Uterus (tissue), 2 donors: ENCODE results near the gene STAB2.

Source experiments
- POLR2A ChIP-seq, 2 donors: fragments of 450-650 bp; IDR thresholded peaks; one replicate each; pipeline ENCODE4 v1.6.1; 2016; ENCODE audit warnings: antibody characterized with exemption in 2 of 2, mild to moderate bottlenecking in 1 of 2, moderate library complexity in 1 of 2
- TF ChIP-seq, protein P1 (sequence below), 4 experiments: fragments of 200-600 bp in 2 of 4; fragments of 450-650 bp in 2 of 4; sonication (generic) in 2 of 4; IDR thresholded peaks; one replicate each; pipeline ENCODE4 v1.5.1; 2016 to 2019; ENCODE audit warnings: antibody characterized with exemption in 4 of 4, mild to moderate bottlenecking in 2 of 4, moderate library complexity in 1 of 4

DNA sequence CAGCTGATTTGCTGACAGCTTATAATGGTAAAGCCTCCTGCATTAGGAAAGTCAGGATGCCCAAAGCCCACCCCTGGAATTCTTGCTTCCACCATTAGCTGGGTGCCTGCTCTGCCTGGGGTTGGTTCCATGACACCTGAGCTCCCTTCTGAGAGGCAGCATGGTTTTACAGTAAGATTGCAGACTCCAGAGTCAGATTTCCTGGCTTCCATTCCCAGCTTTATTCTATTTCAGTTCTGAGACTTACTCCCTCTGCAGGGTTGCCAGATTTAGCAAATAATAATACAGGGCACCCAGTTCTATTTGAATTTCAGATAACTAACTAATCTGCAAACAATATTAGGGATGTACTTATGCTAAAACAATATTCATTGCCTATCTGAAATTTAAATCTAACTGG is 12.2 kb downstream of the STAB2 start:
- TF ChIP-seq, protein P1, sequence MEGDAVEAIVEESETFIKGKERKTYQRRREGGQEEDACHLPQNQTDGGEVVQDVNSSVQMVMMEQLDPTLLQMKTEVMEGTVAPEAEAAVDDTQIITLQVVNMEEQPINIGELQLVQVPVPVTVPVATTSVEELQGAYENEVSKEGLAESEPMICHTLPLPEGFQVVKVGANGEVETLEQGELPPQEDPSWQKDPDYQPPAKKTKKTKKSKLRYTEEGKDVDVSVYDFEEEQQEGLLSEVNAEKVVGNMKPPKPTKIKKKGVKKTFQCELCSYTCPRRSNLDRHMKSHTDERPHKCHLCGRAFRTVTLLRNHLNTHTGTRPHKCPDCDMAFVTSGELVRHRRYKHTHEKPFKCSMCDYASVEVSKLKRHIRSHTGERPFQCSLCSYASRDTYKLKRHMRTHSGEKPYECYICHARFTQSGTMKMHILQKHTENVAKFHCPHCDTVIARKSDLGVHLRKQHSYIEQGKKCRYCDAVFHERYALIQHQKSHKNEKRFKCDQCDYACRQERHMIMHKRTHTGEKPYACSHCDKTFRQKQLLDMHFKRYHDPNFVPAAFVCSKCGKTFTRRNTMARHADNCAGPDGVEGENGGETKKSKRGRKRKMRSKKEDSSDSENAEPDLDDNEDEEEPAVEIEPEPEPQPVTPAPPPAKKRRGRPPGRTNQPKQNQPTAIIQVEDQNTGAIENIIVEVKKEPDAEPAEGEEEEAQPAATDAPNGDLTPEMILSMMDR (IDR thresholded peaks at IDR 0.05) = no peak
- no peak for TF ChIP-seq POLR2A (IDR thresholded peaks at IDR 0.05)
